Kidney (tissue), 19 donors: ENCODE data around the gene TCAF2. TPM values are rescaled to one million over a fixed set of nuclear protein-coding genes. Genes with fewer than 3 reads are reported as not detected.
A peak's percentile ranks its signal among the peaks of the same experiment; 100 is the strongest.
"Not testable (repeated sequence)": the region's sequence is repeated elsewhere in the genome, so short reads cannot be mapped to it uniquely, and the experiment has no call there.

Source experiments
- DNase-seq, 5 donors: peaks; one replicate each; pipeline ENCODE4 v3.0.0-alpha.2; 2013 to 2020
- FAIRE-seq: peaks from 2 replicates; lab custom pipeline; 2012; peaks lifted over from hg19 to GRCh38; lab: Jason Lieb, UNC
- H3K27ac ChIP-seq, 2 donors: one replicate each; pipeline ENCODE4 v1.7.0; 2013; ENCODE audit warnings: low read depth in 2 of 2, low read length in 2 of 2, inconsistent platforms in 1 of 2
- H3K27me3 ChIP-seq: one replicate; pipeline ENCODE4 v1.7.1; 2013; ENCODE audit warnings: low read length, inconsistent platforms; ENCODE audit not compliant: control insufficient read depth, insufficient read depth
- H3K36me3 ChIP-seq, 3 donors: one replicate each; pipeline versions ENCODE4 v1.7.0 to v1.7.1; 2013; ENCODE audit warnings: low read length in 3 of 3, control low read depth in 1 of 3, inconsistent platforms in 1 of 3; ENCODE audit not compliant: insufficient read depth in 3 of 3, control insufficient read depth in 2 of 3
- H3K4me1 ChIP-seq, 3 donors: one replicate each; pipeline versions ENCODE4 v1.7.0 to v1.7.1; 2013; ENCODE audit warnings: low read length in 3 of 3, inconsistent platforms in 1 of 3, low read depth in 1 of 3; ENCODE audit not compliant: control insufficient read depth in 2 of 3, insufficient read depth in 2 of 3
- H3K4me3 ChIP-seq, 3 donors: one replicate each; pipeline versions ENCODE4 v1.7.0 to v1.8.1; 2013; ENCODE audit warnings: low read length in 3 of 3, control low read depth in 1 of 3, inconsistent platforms in 1 of 3
- H3K9ac ChIP-seq, 3 donors: one replicate each; pipeline versions ENCODE4 v1.7.0 to v1.7.1; 2013; ENCODE audit warnings: low read length in 3 of 3, control low read depth in 1 of 3, inconsistent platforms in 1 of 3
- H3K9me3 ChIP-seq, 3 donors: one replicate each; pipeline versions ENCODE4 v1.7.0 to v1.7.1; 2013; ENCODE audit warnings: low read length in 3 of 3, control low read depth in 1 of 3, inconsistent platforms in 1 of 3; ENCODE audit not compliant: control insufficient read depth in 2 of 3, insufficient read depth in 1 of 3
- intact Hi-C: fragments of 100-400 bp; cut with DNase I; formaldehyde crosslinking; loops from one replicate; pipeline ENCODE4 v1.11.1; 2022
- long read RNA-seq, 10 donors: library from polyadenylated mRNA in 1 of 10; unstranded in 1 of 10; transcript quantifications; one replicate each; pipeline ENCODE4 v2.0.0 and lab custom pipeline, GENCODE V29; 2021 to 2026
- polyA plus RNA-seq: library from polyadenylated mRNA; stranded (reverse); fragments of 350-450 nt; fragmentation: Illumina TruSeq; extraction: RNeasy Lipid Tissue Mini Kit (QIAGEN cat#74804); gene quantifications from one replicate; pipeline ENCODE4 v1.2.3, GENCODE V29; 2014; ENCODE audit warnings: low read depth, low replicate concordance; ENCODE audit not compliant: insufficient read depth
- total RNA-seq: library from RNA; stranded (reverse); fragmentation: NEBNext Ultra II Directional; extraction: Animal tissue kit (Norgen Biotek cat#: 25700); gene quantifications from one replicate; pipeline ENCODE4 v1.2.1, GENCODE V29; 2021
- donor health status: control.
- donor health status: control.
- donor health status: DM: yes; HTN: yes; CAD: no.
- donor health status: Normal renal cell carcinoma (clear cell type).

TCAF2 gene
- total RNA-seq, result 4.2 TPM
- polyA plus RNA-seq, result 1.3 TPM
- long read RNA-seq, donor 1, partial matches to known transcripts, result 6 of 6 reads
- long read RNA-seq, donor 1, other reads (novel, unspliced or antisense), result 0 of 6 reads
- long read RNA-seq, donor 2, result 0 reads
- long read RNA-seq, donor 3, partial matches to known transcripts, result 7 of 13 reads
- long read RNA-seq, donor 3, other reads (novel, unspliced or antisense), result 6 of 13 reads
- long read RNA-seq, donor 4, partial matches to known transcripts, result 79 of 84 reads
- long read RNA-seq, donor 4, other reads (novel, unspliced or antisense), result 5 of 84 reads
- long read RNA-seq, donor 5, result 0 reads
- long read RNA-seq, donor 6, result 0 reads
- long read RNA-seq, donor 7, partial matches to known transcripts, result 1 of 4 reads
- long read RNA-seq, donor 7, other reads (novel, unspliced or antisense), result 3 of 4 reads
- long read RNA-seq, donor 8, full-length matches to known transcripts, result 1 of 1 reads
- long read RNA-seq, donor 8, partial matches to known transcripts, result 0 of 1 reads
- long read RNA-seq, donor 8, other reads (novel, unspliced or antisense), result 0 of 1 reads
- long read RNA-seq, donor 9, result 0 reads
- long read RNA-seq, donor 10, partial matches to known transcripts, result 0 of 1 reads
- long read RNA-seq, donor 10, other reads (novel, unspliced or antisense), result 0 of 1 reads

GRCh38 chr7:143620646-143621045 is at the start of gene TCAF2:
TSS of gene TCAF2 (plus strand) at chr7:143620974.
- H3K27ac ChIP-seq, H3K27me3 ChIP-seq, H3K4me3 ChIP-seq, H3K36me3 ChIP-seq, H3K4me1 ChIP-seq, H3K9ac ChIP-seq, DNase-seq, H3K9me3 ChIP-seq, intact Hi-C loops: not testable (repeated sequence)
- FAIRE-seq, result peak; percentile 30

- H3K36me3 ChIP-seq, H3K9ac ChIP-seq, H3K4me1 ChIP-seq, H3K4me3 ChIP-seq, H3K9me3 ChIP-seq, H3K27me3 ChIP-seq, DNase-seq, H3K27ac ChIP-seq, FAIRE-seq, intact Hi-C loops: not testable (repeated sequence)
Measured at GRCh38 chr7:143571501-143571900, 49.3 kb upstream of the TCAF2 start, which contains the start of gene CTAGE15. TSS of gene CTAGE15 (plus strand) at chr7:143571801. CDS start at chr7:143571818, 17 bp downstream.

- DNase-seq, H3K27ac ChIP-seq, FAIRE-seq, H3K27me3 ChIP-seq, intact Hi-C loops, H3K9ac ChIP-seq, H3K9me3 ChIP-seq, H3K4me3 ChIP-seq, H3K4me1 ChIP-seq, H3K36me3 ChIP-seq: not testable (repeated sequence)
Measured at GRCh38 chr7:143588183-143588582, 32.6 kb upstream of the TCAF2 start.

- H3K4me3 ChIP-seq, H3K9ac ChIP-seq, intact Hi-C loops, H3K4me1 ChIP-seq, H3K27ac ChIP-seq, H3K27me3 ChIP-seq, H3K36me3 ChIP-seq, FAIRE-seq, H3K9me3 ChIP-seq, DNase-seq: not testable (repeated sequence)
Measured at GRCh38 chr7:143589897-143590296, 30.9 kb upstream of the TCAF2 start.

GRCh38 chr7:143598086-143598485 is 22.7 kb upstream of the TCAF2 start:
- H3K4me3 ChIP-seq, H3K4me1 ChIP-seq, H3K9me3 ChIP-seq, intact Hi-C loops, H3K36me3 ChIP-seq, H3K27ac ChIP-seq, FAIRE-seq, H3K27me3 ChIP-seq, H3K9ac ChIP-seq: not testable (repeated sequence)
- DNase-seq, result peak in 1 of 5 donors; percentile 6

GRCh38 chr7:143603549-143603948 is 17.2 kb upstream of the TCAF2 start:
- FAIRE-seq, intact Hi-C loops, H3K9me3 ChIP-seq, H3K27me3 ChIP-seq, H3K4me3 ChIP-seq, H3K9ac ChIP-seq, H3K4me1 ChIP-seq, H3K36me3 ChIP-seq, DNase-seq, H3K27ac ChIP-seq: not testable (repeated sequence)

GRCh38 chr7:143606088-143606487 is 14.7 kb upstream of the TCAF2 start:
- intact Hi-C loops, H3K27ac ChIP-seq: not testable (repeated sequence)

GRCh38 chr7:143615545-143615944 is 5.2 kb upstream of the TCAF2 start:
- H3K27me3 ChIP-seq, intact Hi-C loops, H3K4me1 ChIP-seq, DNase-seq, H3K27ac ChIP-seq, H3K9ac ChIP-seq, H3K36me3 ChIP-seq, H3K9me3 ChIP-seq, H3K4me3 ChIP-seq, FAIRE-seq: not testable (repeated sequence)

More at GRCh38 chr7:143606088-143606487, 14.7 kb upstream of the TCAF2 start:
- H3K4me1 ChIP-seq, H3K4me3 ChIP-seq, H3K27me3 ChIP-seq, H3K9ac ChIP-seq, DNase-seq, H3K9me3 ChIP-seq, FAIRE-seq, H3K36me3 ChIP-seq: not testable (repeated sequence)
